Activated CD8-positive, alpha-beta memory T cell treated with anti-CD3 and anti-CD28 coated beads for 1 hour (primary cell): Measurements from ENCODE around the gene CTAGE9.

Experiments
- DNase-seq, 2 donors: peaks; one replicate each; pipeline ENCODE4 v3.0.0-alpha.2; 2020; ENCODE audit warnings: low read depth in 1 of 2; ENCODE audit errors: extremely low read depth in 1 of 2

CTAGE9 gene

DNA sequence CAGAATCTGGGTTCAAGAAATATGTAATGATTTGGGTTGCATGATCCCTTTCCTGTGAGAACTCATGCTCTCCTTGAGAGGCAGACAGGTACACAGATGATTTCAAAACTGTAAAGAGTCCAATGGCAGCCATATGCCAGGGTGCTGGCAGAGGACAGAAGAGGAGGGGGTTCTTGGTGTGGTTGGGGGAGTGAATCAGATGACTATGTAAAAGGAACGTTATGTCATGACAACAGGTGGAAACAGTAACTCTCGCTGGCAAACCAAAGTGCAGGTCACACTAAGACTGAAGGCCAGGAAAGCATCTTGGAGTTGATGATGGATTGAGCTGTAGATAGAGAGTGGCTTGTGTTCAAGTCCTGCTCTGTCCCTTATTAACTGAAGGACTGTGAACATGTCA, 29.9 kb downstream of the CTAGE9 start:
- no peak for DNase-seq

DNA sequence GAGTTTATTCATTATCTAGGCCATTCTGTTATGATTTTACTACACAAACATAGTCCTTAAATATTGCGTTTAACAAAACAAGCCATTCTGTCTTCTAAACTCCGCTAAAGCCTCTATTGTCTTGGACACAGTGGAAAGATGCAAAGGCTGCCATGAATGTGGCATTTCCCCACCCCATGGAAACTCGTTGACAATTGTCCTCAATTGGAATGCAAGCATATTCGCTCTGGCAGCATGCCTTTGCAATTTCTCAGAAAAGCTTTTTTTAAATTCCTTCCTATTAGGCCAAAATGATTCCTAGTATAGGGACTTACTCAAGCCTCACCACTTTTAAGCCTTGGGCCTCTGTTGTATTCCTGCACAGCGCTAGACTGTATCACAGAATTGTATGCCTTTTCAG, 32.4 kb downstream of the CTAGE9 start:
- DNase-seq: no peak

DNA sequence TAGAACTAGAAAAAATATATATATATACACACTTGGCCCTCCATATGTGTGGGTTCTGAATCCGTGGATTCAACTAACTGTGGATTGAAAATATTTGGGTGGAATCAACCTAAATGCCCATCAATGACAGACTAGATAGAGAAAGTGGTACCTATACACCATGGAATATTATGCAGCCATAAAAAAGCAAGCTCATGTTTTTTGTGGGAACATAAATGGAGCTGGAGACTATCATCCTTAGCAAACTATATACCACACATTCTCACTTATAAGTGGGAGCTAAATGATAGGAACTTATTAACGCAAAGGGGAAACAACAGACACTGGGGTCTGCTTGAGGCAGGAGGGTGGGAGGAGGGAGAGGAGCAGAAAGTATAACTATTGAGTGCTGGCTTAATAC, 37.6 kb downstream of the CTAGE9 start:
- DNase-seq: no peak

DNA sequence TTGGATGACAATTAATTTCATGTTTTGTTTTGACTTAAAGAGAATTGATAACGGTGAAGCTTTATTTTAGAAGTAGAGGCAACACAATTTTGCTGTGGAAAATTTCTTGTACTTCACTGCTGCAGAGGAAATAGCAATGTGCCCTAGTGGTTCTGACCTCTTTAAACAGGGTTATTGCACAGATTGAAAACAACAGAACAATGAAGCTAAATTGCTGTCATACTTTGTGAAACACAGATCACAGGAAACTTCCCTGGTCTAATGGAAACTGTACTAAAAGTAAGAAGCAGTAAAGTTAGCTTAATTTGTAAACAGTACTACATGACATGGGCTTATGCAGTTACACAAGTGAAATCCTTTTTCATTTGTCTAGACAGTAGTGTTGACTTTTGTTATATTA, 40.9 kb downstream of the CTAGE9 start:
- DNase-seq: no peak

DNA sequence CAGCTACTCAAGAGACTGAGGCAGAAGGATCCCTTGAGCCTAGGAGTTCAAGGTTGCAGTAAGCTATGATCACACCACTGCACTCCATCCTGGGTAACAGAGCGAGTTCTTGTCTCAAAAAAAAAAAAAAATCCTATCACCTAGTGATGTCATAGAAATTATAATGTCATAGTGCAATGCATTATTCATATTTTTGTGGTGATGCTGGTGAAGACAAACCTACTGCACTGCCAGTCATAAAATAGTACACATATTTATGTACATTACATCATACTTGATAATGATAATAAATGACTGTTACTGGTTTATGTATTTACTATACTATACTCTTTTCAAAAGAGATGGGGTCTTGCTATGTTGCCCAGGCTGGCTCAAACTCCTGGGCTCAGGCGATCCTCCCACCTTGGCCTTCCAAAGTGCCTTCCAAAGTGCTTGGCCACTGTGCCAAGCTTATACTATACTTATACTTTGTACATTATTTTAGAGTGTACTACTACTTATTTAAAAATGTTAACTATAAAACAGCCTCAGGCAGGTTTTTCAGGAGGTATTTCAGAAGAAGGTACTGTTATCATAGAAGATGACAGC, 47.1 kb downstream of the CTAGE9 start:
- DNase-seq: no peak

DNA sequence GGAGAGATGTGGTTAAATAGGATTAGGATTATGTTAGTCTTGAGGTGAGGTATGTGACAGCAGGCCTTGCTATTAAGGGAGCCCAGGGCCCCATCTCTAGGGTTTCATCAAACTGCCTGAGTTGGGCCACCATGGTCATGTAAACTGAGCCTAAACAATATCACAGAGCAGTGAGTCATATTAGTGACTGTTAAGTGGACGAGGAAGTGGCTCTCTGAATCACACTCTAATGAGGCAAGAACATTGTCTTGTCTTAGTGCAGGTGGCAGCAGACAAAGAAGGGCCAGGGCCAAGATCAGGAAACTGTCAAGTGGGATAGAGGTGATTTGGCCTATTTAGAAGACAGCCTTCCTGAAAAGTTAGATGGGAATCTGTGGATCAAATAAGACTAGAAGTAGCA, 50.6 kb downstream of the CTAGE9 start:
- DNase-seq: no peak
